WTC11 (cell line): ENCODE data around the gene FBXW2. TPM values are rescaled to one million over a fixed set of nuclear protein-coding genes. Genes with fewer than 3 reads are reported as not detected.

Source experiments
- CBFB ChIP-seq: sonication (generic); formaldehyde crosslinking; IDR thresholded peaks from 2 replicates; pipeline ENCODE4 v1.8.1; 2022; ENCODE audit warnings: mild to moderate bottlenecking, low read depth, missing genetic modification reagents
- CREB1 ChIP-seq: sonication (generic); formaldehyde crosslinking; IDR thresholded peaks from 2 replicates; pipeline ENCODE4 v1.8.0; 2023; ENCODE audit warnings: mild to moderate bottlenecking, missing genetic modification reagents
- CREM ChIP-seq: sonication (generic); formaldehyde crosslinking; IDR thresholded peaks from 2 replicates; pipeline ENCODE4 v1.8.1; 2022; ENCODE audit warnings: mild to moderate bottlenecking, missing genetic modification reagents, moderate library complexity
- ETV6 ChIP-seq: sonication (generic); formaldehyde crosslinking; IDR thresholded peaks from 2 replicates; pipeline ENCODE4 v1.8.1; 2022; ENCODE audit warnings: mild to moderate bottlenecking, missing genetic modification reagents
- FOXJ3 ChIP-seq: sonication (generic); formaldehyde crosslinking; IDR thresholded peaks from 2 replicates; pipeline ENCODE4 v1.9.0; 2021; ENCODE audit warnings: missing genetic modification reagents, mild to moderate bottlenecking, borderline replicate concordance
- FOXK1 ChIP-seq: sonication (generic); formaldehyde crosslinking; IDR thresholded peaks from 2 replicates; pipeline ENCODE4 v1.8.0; 2022; ENCODE audit warnings: mild to moderate bottlenecking, moderate library complexity, missing genetic modification reagents
- FOXP1 ChIP-seq: sonication (generic); formaldehyde crosslinking; IDR thresholded peaks from 2 replicates; pipeline ENCODE4 v1.8.0; 2022; ENCODE audit warnings: missing genetic modification reagents, mild to moderate bottlenecking, moderate library complexity, borderline replicate concordance
- GTF2I ChIP-seq: fragments of 250-450 bp; sonication (Bioruptor Pico); conservative IDR thresholded peaks from 2 replicates; pipeline ENCODE4 v1.4.0; 2021; ENCODE audit warnings: mild to moderate bottlenecking
- JAZF1 ChIP-seq: fragments of 250-450 bp; sonication (Bioruptor Pico); IDR thresholded peaks from 2 replicates; pipeline ENCODE4 v1.9.0; 2021; ENCODE audit warnings: moderate library complexity, mild to moderate bottlenecking, inconsistent platforms
- NR1H2 ChIP-seq: sonication (generic); formaldehyde crosslinking; IDR thresholded peaks from 2 replicates; pipeline ENCODE4 v1.9.0; 2021; ENCODE audit warnings: mild to moderate bottlenecking, moderate library complexity, missing genetic modification reagents
- NR3C1 ChIP-seq: sonication (generic); formaldehyde crosslinking; conservative IDR thresholded peaks from 2 replicates; pipeline ENCODE4 v1.8.1; 2023; ENCODE audit warnings: low read depth, mild to moderate bottlenecking, missing genetic modification reagents
- OVOL2 ChIP-seq: fragments of 250-450 bp; sonication (Bioruptor Pico); IDR thresholded peaks from 2 replicates; pipeline ENCODE4 v1.9.0; 2021; ENCODE audit warnings: mild to moderate bottlenecking, borderline replicate concordance
- RORB ChIP-seq: fragments of 250-450 bp; sonication (Bioruptor Pico); IDR thresholded peaks from 2 replicates; pipeline ENCODE4 v1.9.0; 2021; ENCODE audit warnings: mild to moderate bottlenecking
- SOX15 ChIP-seq: fragments of 250-450 bp; sonication (Bioruptor Pico); IDR thresholded peaks from 2 replicates; pipeline ENCODE4 v1.9.0; 2021; ENCODE audit warnings: mild to moderate bottlenecking
- TCF7 ChIP-seq: sonication (generic); formaldehyde crosslinking; IDR thresholded peaks from 2 replicates; pipeline ENCODE4 v1.8.0; 2022; ENCODE audit warnings: mild to moderate bottlenecking, low read depth, missing genetic modification reagents, moderate library complexity
- TP53 ChIP-seq: sonication (generic); formaldehyde crosslinking; IDR thresholded peaks from 2 replicates; pipeline ENCODE4 v1.8.1; 2023; ENCODE audit warnings: mild to moderate bottlenecking, missing genetic modification reagents
- ZNF138 ChIP-seq: sonication (generic); formaldehyde crosslinking; conservative IDR thresholded peaks from 2 replicates; pipeline ENCODE4 v1.8.1; 2022; ENCODE audit warnings: mild to moderate bottlenecking, moderate library complexity, missing genetic modification reagents
- total RNA-seq: library from RNA; stranded (reverse); gene quantifications from 3 replicates; pipeline ENCODE4 v1.2.3, GENCODE V29; 2021
- TF ChIP-seq, protein P1 (sequence below): sonication (generic); formaldehyde crosslinking; IDR thresholded peaks from 2 replicates; pipeline ENCODE4 v1.8.1; 2023; ENCODE audit warnings: mild to moderate bottlenecking, missing genetic modification reagents
- TF ChIP-seq, protein P2 (sequence below): sonication (generic); formaldehyde crosslinking; IDR thresholded peaks from 2 replicates; pipeline ENCODE4 v1.8.0; 2022; ENCODE audit warnings: mild to moderate bottlenecking, missing genetic modification reagents
- TF ChIP-seq, protein P3 (sequence below): sonication (generic); formaldehyde crosslinking; IDR thresholded peaks from 2 replicates; pipeline ENCODE4 v1.8.1; 2023; ENCODE audit warnings: mild to moderate bottlenecking, missing genetic modification reagents
- TF ChIP-seq, protein P4 (sequence below): sonication (generic); formaldehyde crosslinking; IDR thresholded peaks from 2 replicates; pipeline ENCODE4 v1.8.1; 2023; ENCODE audit warnings: mild to moderate bottlenecking, missing genetic modification reagents, moderate library complexity
- TF ChIP-seq, protein P5 (sequence below): fragments of 250-450 bp; sonication (Bioruptor Pico); IDR thresholded peaks from 2 replicates; pipeline ENCODE4 v1.9.0; 2021; ENCODE audit warnings: mild to moderate bottlenecking
- TF ChIP-seq, protein P6 (sequence below): sonication (generic); formaldehyde crosslinking; IDR thresholded peaks from 2 replicates; pipeline ENCODE4 v1.8.1; 2023; ENCODE audit warnings: mild to moderate bottlenecking, missing genetic modification reagents, borderline replicate concordance
- TF ChIP-seq, protein P7 (sequence below): sonication (generic); formaldehyde crosslinking; IDR thresholded peaks from 2 replicates; pipeline ENCODE4 v1.8.0; 2023; ENCODE audit warnings: missing genetic modification reagents, mild to moderate bottlenecking, borderline replicate concordance

FBXW2 gene
- total RNA-seq, 1 experiment from 2014 or later, result 59.8 TPM

DNA sequence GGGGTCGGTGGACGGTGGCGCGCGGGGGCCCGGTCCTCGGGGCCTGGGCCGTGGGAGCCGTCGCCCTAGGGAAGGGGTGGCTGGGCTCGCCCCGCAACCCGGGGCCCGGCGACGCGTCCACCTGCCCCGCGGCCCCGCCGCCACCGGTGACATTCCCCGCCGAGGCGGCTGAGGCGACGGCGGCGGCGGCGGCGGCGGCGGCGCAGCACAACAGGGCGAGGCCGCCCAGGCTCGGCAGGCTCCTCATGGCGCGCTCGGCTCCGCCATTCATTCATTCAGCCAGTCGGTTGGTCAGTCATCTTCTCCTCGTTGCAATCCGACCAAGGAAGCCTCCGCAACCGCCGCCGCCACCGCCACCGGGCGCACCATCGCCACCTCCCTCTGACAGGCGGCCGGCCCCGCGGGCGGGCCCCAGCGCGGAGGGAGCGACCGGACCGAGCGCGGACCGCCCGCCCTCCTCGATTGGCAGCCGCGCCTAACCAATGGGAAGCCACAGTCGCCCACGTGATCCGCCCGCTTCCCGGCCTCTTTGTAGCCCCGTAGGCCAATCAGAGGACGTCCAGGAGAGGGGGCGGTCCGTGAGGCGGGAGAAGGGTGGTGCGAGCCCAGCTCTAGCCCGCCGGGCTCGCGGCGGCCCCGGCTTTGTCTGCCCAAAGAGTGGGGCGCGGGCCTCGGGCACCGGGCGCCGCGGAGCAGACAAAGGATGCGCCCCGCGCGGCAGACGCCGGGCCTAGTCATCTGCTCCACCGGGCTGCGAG is 78.9 kb downstream of the FBXW2 start, which contains the start of gene MEGF9 (continued):
- TF ChIP-seq CBFB (no peak), FOXP1 (CRISPR knock-in tag) (no peak), NR1H2 (CRISPR knock-in tag) (no peak), ETV6 (no peak), FOXK1 (CRISPR knock-in tag) (0 out of 2 replicates have a peak, but pooled peaks have one; percentile 35), OVOL2 (CRISPR knock-in tag) (no peak), SOX15 (no peak), TP53 (CRISPR knock-in tag) (no peak), FOXJ3 (CRISPR knock-in tag) (no peak), TCF7 (no peak; the same call in 1 of the 2 replicates), RORB (CRISPR knock-in tag) (no peak), GTF2I (CRISPR knock-in tag) (no peak), CREM (CRISPR knock-in tag) (no peak), NR3C1 (CRISPR knock-in tag) (no peak), JAZF1 (no peak), ZNF138 (CRISPR knock-in tag) (no peak), CREB1 (no peak)
- TF ChIP-seq, protein P1, sequence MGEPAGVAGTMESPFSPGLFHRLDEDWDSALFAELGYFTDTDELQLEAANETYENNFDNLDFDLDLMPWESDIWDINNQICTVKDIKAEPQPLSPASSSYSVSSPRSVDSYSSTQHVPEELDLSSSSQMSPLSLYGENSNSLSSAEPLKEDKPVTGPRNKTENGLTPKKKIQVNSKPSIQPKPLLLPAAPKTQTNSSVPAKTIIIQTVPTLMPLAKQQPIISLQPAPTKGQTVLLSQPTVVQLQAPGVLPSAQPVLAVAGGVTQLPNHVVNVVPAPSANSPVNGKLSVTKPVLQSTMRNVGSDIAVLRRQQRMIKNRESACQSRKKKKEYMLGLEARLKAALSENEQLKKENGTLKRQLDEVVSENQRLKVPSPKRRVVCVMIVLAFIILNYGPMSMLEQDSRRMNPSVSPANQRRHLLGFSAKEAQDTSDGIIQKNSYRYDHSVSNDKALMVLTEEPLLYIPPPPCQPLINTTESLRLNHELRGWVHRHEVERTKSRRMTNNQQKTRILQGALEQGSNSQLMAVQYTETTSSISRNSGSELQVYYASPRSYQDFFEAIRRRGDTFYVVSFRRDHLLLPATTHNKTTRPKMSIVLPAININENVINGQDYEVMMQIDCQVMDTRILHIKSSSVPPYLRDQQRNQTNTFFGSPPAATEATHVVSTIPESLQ, result no peak
- TF ChIP-seq, protein P2, sequence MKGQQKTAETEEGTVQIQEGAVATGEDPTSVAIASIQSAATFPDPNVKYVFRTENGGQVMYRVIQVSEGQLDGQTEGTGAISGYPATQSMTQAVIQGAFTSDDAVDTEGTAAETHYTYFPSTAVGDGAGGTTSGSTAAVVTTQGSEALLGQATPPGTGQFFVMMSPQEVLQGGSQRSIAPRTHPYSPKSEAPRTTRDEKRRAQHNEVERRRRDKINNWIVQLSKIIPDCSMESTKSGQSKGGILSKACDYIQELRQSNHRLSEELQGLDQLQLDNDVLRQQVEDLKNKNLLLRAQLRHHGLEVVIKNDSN (CRISPR knock-in tag), result peak; percentile 96
- TF ChIP-seq, protein P3, sequence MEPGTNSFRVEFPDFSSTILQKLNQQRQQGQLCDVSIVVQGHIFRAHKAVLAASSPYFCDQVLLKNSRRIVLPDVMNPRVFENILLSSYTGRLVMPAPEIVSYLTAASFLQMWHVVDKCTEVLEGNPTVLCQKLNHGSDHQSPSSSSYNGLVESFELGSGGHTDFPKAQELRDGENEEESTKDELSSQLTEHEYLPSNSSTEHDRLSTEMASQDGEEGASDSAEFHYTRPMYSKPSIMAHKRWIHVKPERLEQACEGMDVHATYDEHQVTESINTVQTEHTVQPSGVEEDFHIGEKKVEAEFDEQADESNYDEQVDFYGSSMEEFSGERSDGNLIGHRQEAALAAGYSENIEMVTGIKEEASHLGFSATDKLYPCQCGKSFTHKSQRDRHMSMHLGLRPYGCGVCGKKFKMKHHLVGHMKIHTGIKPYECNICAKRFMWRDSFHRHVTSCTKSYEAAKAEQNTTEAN (CRISPR knock-in tag), result no peak
- TF ChIP-seq, protein P4, sequence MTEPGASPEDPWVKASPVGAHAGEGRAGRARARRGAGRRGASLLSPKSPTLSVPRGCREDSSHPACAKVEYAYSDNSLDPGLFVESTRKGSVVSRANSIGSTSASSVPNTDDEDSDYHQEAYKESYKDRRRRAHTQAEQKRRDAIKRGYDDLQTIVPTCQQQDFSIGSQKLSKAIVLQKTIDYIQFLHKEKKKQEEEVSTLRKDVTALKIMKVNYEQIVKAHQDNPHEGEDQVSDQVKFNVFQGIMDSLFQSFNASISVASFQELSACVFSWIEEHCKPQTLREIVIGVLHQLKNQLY (CRISPR knock-in tag), result no peak
- TF ChIP-seq, protein P5, sequence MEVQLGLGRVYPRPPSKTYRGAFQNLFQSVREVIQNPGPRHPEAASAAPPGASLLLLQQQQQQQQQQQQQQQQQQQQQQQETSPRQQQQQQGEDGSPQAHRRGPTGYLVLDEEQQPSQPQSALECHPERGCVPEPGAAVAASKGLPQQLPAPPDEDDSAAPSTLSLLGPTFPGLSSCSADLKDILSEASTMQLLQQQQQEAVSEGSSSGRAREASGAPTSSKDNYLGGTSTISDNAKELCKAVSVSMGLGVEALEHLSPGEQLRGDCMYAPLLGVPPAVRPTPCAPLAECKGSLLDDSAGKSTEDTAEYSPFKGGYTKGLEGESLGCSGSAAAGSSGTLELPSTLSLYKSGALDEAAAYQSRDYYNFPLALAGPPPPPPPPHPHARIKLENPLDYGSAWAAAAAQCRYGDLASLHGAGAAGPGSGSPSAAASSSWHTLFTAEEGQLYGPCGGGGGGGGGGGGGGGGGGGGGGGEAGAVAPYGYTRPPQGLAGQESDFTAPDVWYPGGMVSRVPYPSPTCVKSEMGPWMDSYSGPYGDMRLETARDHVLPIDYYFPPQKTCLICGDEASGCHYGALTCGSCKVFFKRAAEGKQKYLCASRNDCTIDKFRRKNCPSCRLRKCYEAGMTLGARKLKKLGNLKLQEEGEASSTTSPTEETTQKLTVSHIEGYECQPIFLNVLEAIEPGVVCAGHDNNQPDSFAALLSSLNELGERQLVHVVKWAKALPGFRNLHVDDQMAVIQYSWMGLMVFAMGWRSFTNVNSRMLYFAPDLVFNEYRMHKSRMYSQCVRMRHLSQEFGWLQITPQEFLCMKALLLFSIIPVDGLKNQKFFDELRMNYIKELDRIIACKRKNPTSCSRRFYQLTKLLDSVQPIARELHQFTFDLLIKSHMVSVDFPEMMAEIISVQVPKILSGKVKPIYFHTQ (CRISPR knock-in tag), result no peak
- TF ChIP-seq, protein P6, sequence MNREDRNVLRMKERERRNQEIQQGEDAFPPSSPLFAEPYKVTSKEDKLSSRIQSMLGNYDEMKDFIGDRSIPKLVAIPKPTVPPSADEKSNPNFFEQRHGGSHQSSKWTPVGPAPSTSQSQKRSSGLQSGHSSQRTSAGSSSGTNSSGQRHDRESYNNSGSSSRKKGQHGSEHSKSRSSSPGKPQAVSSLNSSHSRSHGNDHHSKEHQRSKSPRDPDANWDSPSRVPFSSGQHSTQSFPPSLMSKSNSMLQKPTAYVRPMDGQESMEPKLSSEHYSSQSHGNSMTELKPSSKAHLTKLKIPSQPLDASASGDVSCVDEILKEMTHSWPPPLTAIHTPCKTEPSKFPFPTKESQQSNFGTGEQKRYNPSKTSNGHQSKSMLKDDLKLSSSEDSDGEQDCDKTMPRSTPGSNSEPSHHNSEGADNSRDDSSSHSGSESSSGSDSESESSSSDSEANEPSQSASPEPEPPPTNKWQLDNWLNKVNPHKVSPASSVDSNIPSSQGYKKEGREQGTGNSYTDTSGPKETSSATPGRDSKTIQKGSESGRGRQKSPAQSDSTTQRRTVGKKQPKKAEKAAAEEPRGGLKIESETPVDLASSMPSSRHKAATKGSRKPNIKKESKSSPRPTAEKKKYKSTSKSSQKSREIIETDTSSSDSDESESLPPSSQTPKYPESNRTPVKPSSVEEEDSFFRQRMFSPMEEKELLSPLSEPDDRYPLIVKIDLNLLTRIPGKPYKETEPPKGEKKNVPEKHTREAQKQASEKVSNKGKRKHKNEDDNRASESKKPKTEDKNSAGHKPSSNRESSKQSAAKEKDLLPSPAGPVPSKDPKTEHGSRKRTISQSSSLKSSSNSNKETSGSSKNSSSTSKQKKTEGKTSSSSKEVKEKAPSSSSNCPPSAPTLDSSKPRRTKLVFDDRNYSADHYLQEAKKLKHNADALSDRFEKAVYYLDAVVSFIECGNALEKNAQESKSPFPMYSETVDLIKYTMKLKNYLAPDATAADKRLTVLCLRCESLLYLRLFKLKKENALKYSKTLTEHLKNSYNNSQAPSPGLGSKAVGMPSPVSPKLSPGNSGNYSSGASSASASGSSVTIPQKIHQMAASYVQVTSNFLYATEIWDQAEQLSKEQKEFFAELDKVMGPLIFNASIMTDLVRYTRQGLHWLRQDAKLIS, result no peak
- TF ChIP-seq, protein P7, sequence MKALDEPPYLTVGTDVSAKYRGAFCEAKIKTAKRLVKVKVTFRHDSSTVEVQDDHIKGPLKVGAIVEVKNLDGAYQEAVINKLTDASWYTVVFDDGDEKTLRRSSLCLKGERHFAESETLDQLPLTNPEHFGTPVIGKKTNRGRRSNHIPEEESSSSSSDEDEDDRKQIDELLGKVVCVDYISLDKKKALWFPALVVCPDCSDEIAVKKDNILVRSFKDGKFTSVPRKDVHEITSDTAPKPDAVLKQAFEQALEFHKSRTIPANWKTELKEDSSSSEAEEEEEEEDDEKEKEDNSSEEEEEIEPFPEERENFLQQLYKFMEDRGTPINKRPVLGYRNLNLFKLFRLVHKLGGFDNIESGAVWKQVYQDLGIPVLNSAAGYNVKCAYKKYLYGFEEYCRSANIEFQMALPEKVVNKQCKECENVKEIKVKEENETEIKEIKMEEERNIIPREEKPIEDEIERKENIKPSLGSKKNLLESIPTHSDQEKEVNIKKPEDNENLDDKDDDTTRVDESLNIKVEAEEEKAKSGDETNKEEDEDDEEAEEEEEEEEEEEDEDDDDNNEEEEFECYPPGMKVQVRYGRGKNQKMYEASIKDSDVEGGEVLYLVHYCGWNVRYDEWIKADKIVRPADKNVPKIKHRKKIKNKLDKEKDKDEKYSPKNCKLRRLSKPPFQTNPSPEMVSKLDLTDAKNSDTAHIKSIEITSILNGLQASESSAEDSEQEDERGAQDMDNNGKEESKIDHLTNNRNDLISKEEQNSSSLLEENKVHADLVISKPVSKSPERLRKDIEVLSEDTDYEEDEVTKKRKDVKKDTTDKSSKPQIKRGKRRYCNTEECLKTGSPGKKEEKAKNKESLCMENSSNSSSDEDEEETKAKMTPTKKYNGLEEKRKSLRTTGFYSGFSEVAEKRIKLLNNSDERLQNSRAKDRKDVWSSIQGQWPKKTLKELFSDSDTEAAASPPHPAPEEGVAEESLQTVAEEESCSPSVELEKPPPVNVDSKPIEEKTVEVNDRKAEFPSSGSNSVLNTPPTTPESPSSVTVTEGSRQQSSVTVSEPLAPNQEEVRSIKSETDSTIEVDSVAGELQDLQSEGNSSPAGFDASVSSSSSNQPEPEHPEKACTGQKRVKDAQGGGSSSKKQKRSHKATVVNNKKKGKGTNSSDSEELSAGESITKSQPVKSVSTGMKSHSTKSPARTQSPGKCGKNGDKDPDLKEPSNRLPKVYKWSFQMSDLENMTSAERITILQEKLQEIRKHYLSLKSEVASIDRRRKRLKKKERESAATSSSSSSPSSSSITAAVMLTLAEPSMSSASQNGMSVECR, result no peak
